Spleen (tissue), 11 donors: ENCODE data around the gene FYB1. TPM values are rescaled to one million over a fixed set of nuclear protein-coding genes. Genes with fewer than 3 reads are reported as not detected.

Experiments used
- DNase-seq: peaks from one replicate; pipeline ENCODE4 v3.0.0-alpha.2; 2020
- H3K27ac ChIP-seq, 8 donors: fragments of 200-600 bp; sonication (generic) in 7 of 8; 1 replicate in 4 of 8; 2 replicates in 4 of 8; pipeline versions ENCODE4 v1.5.0 to v1.8.0; 2016 to 2021; ENCODE audit warnings: inconsistent platforms in 4 of 8, mild to moderate bottlenecking in 4 of 8, moderate library complexity in 1 of 8
- H3K27me3 ChIP-seq, 7 donors: fragments of 200-600 bp; sonication (generic) in 6 of 7; replicated peaks in 1 of 7; 1 replicate in 4 of 7; 2 replicates in 3 of 7; pipeline versions ENCODE4 v1.5.0 to v1.8.0; 2016 to 2021; ENCODE audit warnings: inconsistent platforms in 3 of 7, mild to moderate bottlenecking in 1 of 7
- H3K36me3 ChIP-seq, 6 donors: fragments of 200-600 bp; sonication (generic) in 5 of 6; 1 replicate in 4 of 6; 2 replicates in 2 of 6; pipeline versions ENCODE4 v1.5.0 to v1.8.0; 2016 to 2021; ENCODE audit warnings: inconsistent platforms in 2 of 6
- H3K4me1 ChIP-seq, 6 donors: fragments of 200-600 bp; sonication (generic) in 5 of 6; 1 replicate in 3 of 6; 2 replicates in 3 of 6; pipeline versions ENCODE4 v1.5.0 to v1.8.0; 2016 to 2021; ENCODE audit warnings: inconsistent platforms in 3 of 6
- H3K4me3 ChIP-seq, 8 donors: fragments of 200-600 bp; sonication (generic) in 7 of 8; 1 replicate in 4 of 8; 2 replicates in 4 of 8; pipeline versions ENCODE4 v1.5.0 to v1.8.0; 2016 to 2021; ENCODE audit warnings: inconsistent platforms in 4 of 8, mild to moderate bottlenecking in 4 of 8, moderate library complexity in 2 of 8
- H3K9me3 ChIP-seq, 8 donors: fragments of 200-600 bp; sonication (generic) in 7 of 8; 1 replicate in 4 of 8; 2 replicates in 4 of 8; pipeline versions ENCODE4 v1.5.0 to v1.8.0; 2016 to 2021; ENCODE audit warnings: inconsistent platforms in 4 of 8
- POLR2A ChIP-seq, 3 donors: fragments of 450-650 bp; IDR thresholded peaks; one replicate each; pipeline ENCODE4 v1.5.1; 2017; ENCODE audit warnings: antibody characterized with exemption in 3 of 3, mild to moderate bottlenecking in 1 of 3
- POLR2AphosphoS5 ChIP-seq, 3 donors: sonication (generic); formaldehyde crosslinking; IDR thresholded peaks; one replicate each; pipeline ENCODE4 v1.5.1; 2017; ENCODE audit warnings: antibody characterized with exemption in 3 of 3
- WGBS, 5 donors: extraction: QIAGEN DNeasy Blood & Tissue Kit in 3 of 5; methylation state at CpG; one replicate each; pipeline versions ENCODE4 v1.1.5 to v1.1.7; 2013 to 2018; 5-methylcytosine and 5-hydroxymethylcytosine counted together
- intact Hi-C: fragments of 100-400 bp; cut with DNase I; formaldehyde crosslinking; loops from one replicate; pipeline ENCODE4 v1.15.0; 2023; ENCODE audit warnings: low total_unique reads
- polyA plus RNA-seq, 3 donors: library from polyadenylated mRNA; stranded (reverse); fragments of 200-250 nt; gene quantifications; one replicate each; pipeline ENCODE4 v1.2.1, GENCODE V29; 2013
- total RNA-seq, 7 donors: library from RNA; depleted of rRNA in 3 of 7; stranded (reverse); fragments of >200 nt in 3 of 7; fragmentation: NEBNext Ultra II Directional in 4 of 7; extraction: Animal tissue kit (Norgen Biotek cat#: 25700) in 4 of 7; gene quantifications; one replicate each; pipeline versions ENCODE4 v1.1.0 to v1.2.1, GENCODE V29; 2016 to 2021
- TF ChIP-seq, protein P1 (sequence below), 11 experiments: fragments of 200-600 bp in 7 of 11; fragments of 450-650 bp in 4 of 11; sonication (generic) in 4 of 11; IDR thresholded peaks in 8 of 11; conservative IDR thresholded peaks in 3 of 11; 1 replicate in 7 of 11; 2 replicates in 4 of 11; pipeline versions ENCODE4 v1.4.0 to v1.8.0; 2016 to 2021; ENCODE audit warnings: antibody characterized with exemption in 11 of 11, inconsistent platforms in 4 of 11, mild to moderate bottlenecking in 1 of 11
- donor health status: healthy with polysubstance abuse.
- donor health status: DM: no; HTN: no; CAD: no; lungs with moderate emphysema.
- donor health status: DM: no; HTN: no; CAD: no.
- donor health status: Bipolar disorder and iron deficiency.
- donor health status: healthy.
- donor health status: DM: no; HTN: no; CAD: no.
- donor health status: DM: yes; HTN: yes; CAD: no.

FYB1 gene
- total and polyA plus RNA-seq, 10 donors: 21.0 to 287 (median 200) TPM

DNA sequence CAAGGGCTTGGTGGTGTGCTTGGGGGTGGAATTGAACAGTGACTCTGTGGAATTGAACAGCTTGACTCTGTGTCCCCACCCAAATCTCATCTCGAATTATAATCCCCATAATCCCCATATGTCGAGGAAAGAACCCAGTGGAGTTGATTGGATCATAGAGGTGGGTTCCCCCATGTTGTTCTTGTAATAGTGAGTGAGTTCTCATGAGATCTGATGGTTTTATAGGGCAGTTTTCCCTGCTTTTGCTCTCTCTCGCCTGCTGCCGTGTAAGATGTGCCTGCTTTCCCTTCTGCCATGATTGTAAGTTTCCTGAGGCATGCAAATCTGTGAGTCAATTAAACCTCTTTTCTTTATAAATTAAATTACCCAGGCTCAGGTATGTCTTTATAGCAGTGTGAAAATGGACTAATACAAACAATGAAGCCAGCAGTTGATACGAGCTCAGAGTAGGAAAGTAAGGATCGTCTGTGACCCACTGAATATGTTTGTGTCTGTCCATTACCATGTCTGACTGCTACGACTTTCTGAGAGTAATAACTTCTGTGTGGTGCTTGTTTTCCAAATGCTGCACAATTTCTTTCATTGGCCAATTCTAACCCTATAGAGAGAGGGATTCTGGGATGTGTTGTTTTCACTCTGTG, 127.3 kb downstream of the FYB1 start:
- Histone ChIP-seq H3K27ac (no peak overlapping the region), H3K4me1 (no peaks in the 10 kb centered on the region), H3K27me3 (no peaks in the 10 kb centered on the region), H3K36me3 (no peaks in the 10 kb centered on the region), H3K9me3 (peaks cover 0 to 12% (median 2%) of the 10 kb centered on the region in 8 donors), H3K4me3 (no peak overlapping the region)
- DNase-seq: no peak
- WGBS, 5 donors: 82 to 89% (median 88%) methylated on average over 7 of the region's 7 CpGs
- TF ChIP-seq, protein P1, sequence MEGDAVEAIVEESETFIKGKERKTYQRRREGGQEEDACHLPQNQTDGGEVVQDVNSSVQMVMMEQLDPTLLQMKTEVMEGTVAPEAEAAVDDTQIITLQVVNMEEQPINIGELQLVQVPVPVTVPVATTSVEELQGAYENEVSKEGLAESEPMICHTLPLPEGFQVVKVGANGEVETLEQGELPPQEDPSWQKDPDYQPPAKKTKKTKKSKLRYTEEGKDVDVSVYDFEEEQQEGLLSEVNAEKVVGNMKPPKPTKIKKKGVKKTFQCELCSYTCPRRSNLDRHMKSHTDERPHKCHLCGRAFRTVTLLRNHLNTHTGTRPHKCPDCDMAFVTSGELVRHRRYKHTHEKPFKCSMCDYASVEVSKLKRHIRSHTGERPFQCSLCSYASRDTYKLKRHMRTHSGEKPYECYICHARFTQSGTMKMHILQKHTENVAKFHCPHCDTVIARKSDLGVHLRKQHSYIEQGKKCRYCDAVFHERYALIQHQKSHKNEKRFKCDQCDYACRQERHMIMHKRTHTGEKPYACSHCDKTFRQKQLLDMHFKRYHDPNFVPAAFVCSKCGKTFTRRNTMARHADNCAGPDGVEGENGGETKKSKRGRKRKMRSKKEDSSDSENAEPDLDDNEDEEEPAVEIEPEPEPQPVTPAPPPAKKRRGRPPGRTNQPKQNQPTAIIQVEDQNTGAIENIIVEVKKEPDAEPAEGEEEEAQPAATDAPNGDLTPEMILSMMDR (IDR thresholded peaks at IDR 0.05 in 8 of 11, conservative IDR thresholded peaks at IDR 0.05 in 3 of 11): no peak
- TF ChIP-seq POLR2AphosphoS5 (IDR thresholded peaks at IDR 0.05): no peak
- TF ChIP-seq POLR2A (IDR thresholded peaks at IDR 0.05): no peak
- intact Hi-C loops: no loop called here

DNA sequence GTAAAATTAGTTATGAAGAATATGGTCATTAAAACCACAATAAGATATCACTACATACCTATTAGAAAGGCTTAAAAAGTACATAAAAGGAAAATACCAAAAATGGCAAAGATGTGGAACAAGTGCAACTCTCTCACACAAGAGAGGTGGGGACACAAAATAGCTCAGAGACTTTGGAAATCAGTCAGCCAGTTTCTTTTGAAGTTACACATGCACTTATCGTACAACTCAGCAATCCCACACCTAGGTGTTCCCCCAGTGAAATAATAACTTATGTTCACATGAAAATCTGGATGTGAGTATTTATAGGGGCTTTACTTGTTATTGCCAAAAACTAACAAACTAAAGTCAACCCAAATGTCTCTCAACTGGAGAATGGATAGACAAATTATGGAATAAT, 135.4 kb downstream of the FYB1 start:
- no peak for DNase-seq
- H3K27ac ChIP-seq: no peak overlapping the region
- H3K4me1 ChIP-seq: peaks cover 0 to 10% (median 2%) of the 10 kb centered on the region in 6 donors
- 59 to 91% (median 78%) methylated on average over 1 of the region's 1 CpG for WGBS, 5 donors
- TF ChIP-seq POLR2AphosphoS5 (IDR thresholded peaks at IDR 0.05) (no peak), POLR2A (IDR thresholded peaks at IDR 0.05) (no peak)
- TF ChIP-seq, protein P1 (IDR thresholded peaks at IDR 0.05 in 8 of 11, conservative IDR thresholded peaks at IDR 0.05 in 3 of 11): no peak
- intact Hi-C loops: loop anchor here (10.0 kb wide), 1 partner anchor 89 kb away; no protein-coding TSS in a partner anchor
- H3K9me3 ChIP-seq: peaks cover 0 to 9% (median 0%) of the 10 kb centered on the region in 8 donors
- H3K27me3 ChIP-seq: peaks cover 0 to 18% (median 0%) of the 10 kb centered on the region in 7 donors
- no peaks in the 10 kb centered on the region for H3K36me3 ChIP-seq
- no peak overlapping the region for H3K4me3 ChIP-seq

- no peak for DNase-seq
- 80 to 88% (median 82%) methylated on average over 3 of the region's 3 CpGs for WGBS, 5 donors
- peaks cover 0 to 9% (median 0%) of the 10 kb centered on the region in 8 donors for H3K9me3 ChIP-seq
- H3K36me3 ChIP-seq: no peaks in the 10 kb centered on the region
- no peak overlapping the region for H3K27ac ChIP-seq
- TF ChIP-seq, protein P1 (IDR thresholded peaks at IDR 0.05 in 8 of 11, conservative IDR thresholded peaks at IDR 0.05 in 3 of 11): no peak
- TF ChIP-seq POLR2AphosphoS5 (IDR thresholded peaks at IDR 0.05) (no peak), POLR2A (IDR thresholded peaks at IDR 0.05) (no peak)
- H3K27me3 ChIP-seq: peaks cover 0 to 18% (median 0%) of the 10 kb centered on the region in 7 donors
- intact Hi-C loops: loop anchor here (10.0 kb wide), 1 partner anchor 88 kb away; no protein-coding TSS in a partner anchor
- H3K4me3 ChIP-seq: no peak overlapping the region
- peaks cover 0 to 10% (median 2%) of the 10 kb centered on the region in 6 donors for H3K4me1 ChIP-seq
Measured at GRCh38 chr5:39082995-39083394, 136.4 kb downstream of the FYB1 start.

DNA sequence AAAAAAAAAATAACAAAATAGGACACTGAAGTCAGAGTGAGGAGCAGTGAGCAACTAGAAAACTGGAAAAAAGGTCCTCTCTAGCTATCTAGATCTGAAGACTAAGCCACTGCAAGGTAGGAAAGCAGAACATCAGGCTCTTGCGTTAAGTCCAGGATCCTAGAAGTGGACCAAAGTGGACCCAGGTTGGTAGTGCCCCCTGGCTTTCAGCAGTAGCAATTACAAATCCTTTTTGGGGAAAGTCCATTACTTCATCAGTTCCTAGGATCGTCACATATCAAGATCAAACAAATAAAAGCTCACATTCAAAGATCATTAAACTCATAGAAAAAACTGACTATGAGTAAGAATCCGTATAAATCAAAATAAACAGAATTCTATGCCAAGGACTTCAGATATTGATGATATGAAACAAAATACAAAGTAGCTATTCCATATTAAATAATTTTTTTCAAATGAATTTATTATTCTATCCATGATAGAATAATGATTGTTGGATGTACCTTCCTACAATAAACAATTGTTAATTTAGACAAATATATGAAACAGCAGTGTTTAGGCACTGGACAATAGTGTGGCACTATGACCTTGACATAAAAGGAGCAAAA, 138.7 kb downstream of the FYB1 start:
- WGBS, 5 donors: 6 to 14% (median 11%) methylated on average over 3 of the region's 3 CpGs
- intact Hi-C loops: loop anchor here (10.0 kb wide), 1 partner anchor 86 kb away; no protein-coding TSS in a partner anchor
- no peak for DNase-seq
- Histone ChIP-seq H3K36me3 (no peaks in the 10 kb centered on the region), H3K27me3 (peaks cover 0 to 12% (median 0%) of the 10 kb centered on the region in 7 donors), H3K9me3 (peaks cover 0 to 9% (median 0%) of the 10 kb centered on the region in 8 donors), H3K27ac (no peak overlapping the region), H3K4me1 (peaks cover 3 to 32% (median 21%) of the 10 kb centered on the region in 6 donors), H3K4me3 (no peak overlapping the region)
- TF ChIP-seq POLR2AphosphoS5 (IDR thresholded peaks at IDR 0.05) (peak in 1 of 3 donors; percentile 60), POLR2A (IDR thresholded peaks at IDR 0.05) (no peak)
- TF ChIP-seq, protein P1 (IDR thresholded peaks at IDR 0.05 in 8 of 11, conservative IDR thresholded peaks at IDR 0.05 in 3 of 11): peak; percentile 54 to 90 (median 82)
